Osteocyte (in vitro differentiated cells): ENCODE results near the gene DNAJC30. TPM values are rescaled to one million over a fixed set of nuclear protein-coding genes. Genes with fewer than 3 reads are reported as not detected.
"Not testable (repeated sequence)": the region's sequence is repeated elsewhere in the genome, so short reads cannot be mapped to it uniquely, and the experiment has no call there.

Source experiments
- DNase-seq: peaks from one replicate; pipeline ENCODE4 v3.0.0; 2021; ENCODE audit warnings: mixed read lengths; ENCODE audit not compliant: unreplicated experiment; ENCODE audit errors: extremely low spot score
- H3K27ac Mint-ChIP-seq: one replicate; pipeline ENCODE4 v1.8.0; 2021; ENCODE audit warnings: mild to moderate bottlenecking, mixed read lengths; ENCODE audit not compliant: unreplicated experiment
- H3K27me3 Mint-ChIP-seq: one replicate; pipeline ENCODE4 v1.8.0; 2021; ENCODE audit warnings: mixed read lengths; ENCODE audit not compliant: unreplicated experiment
- H3K36me3 Mint-ChIP-seq: one replicate; pipeline ENCODE4 v1.8.0; 2021; ENCODE audit warnings: mixed read lengths; ENCODE audit not compliant: unreplicated experiment
- H3K4me1 Mint-ChIP-seq: one replicate; pipeline ENCODE4 v1.8.0; 2021; ENCODE audit warnings: mixed read lengths; ENCODE audit not compliant: unreplicated experiment
- H3K4me3 Mint-ChIP-seq: one replicate; pipeline ENCODE4 v1.8.0; 2021; ENCODE audit warnings: mild to moderate bottlenecking, moderate library complexity, mixed read lengths; ENCODE audit not compliant: unreplicated experiment
- H3K9me3 Mint-ChIP-seq: one replicate; pipeline ENCODE4 v1.8.0; 2021; ENCODE audit warnings: mixed read lengths; ENCODE audit not compliant: unreplicated experiment
- total RNA-seq: library from RNA; stranded (reverse); gene quantifications from 2 replicates; pipeline ENCODE4 v1.2.1, GENCODE V29; 2021
- TF ChIP-seq, protein P1 (sequence below): fragments of 200-600 bp; sonication (generic); IDR thresholded peaks from 2 replicates; pipeline ENCODE4 v1.5.0; 2021; ENCODE audit warnings: antibody characterized with exemption, mild to moderate bottlenecking, moderate library complexity

The DNAJC30 gene
- total RNA-seq, 1 donor from 2014 or later = 14.5 TPM

DNA sequence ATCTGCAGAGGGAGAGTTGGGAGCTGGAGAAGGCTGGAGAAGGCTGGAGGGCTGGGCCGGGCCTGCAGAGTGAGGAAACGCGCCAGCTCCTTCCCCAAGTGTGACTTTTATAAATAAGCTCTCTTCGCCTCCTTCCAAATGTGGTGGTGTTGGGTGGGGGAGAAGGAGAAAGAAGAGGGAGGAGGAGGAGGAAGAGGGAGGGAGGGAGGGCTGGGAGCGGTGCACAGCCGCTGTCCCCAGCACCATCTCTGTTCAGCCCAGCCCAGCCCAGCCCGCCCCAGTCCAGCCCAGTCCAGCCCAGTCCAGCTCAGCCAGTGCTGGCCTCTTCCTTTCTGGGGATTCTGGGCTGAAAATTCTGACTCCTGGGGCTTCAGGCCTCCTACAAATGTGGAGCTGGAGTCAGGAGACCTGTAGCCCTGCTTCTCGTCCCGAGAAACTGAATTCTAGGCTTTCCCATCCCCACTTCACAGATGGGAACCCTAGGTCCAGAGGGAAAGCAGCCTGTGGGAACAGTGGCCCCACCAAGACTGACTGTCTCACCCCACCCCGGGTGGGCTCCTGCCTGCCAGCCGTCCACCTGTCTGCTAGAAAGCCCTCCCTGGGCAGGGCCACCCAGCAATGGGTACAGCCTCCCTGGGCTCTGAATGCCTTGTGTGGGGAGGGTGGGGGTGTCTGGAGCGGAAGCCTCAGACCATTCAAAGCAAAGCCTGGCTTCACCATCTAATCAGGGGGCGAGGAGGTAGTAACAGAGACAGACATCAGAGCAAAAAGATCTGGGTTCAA, 34.0 kb upstream of the DNAJC30 start:
- peak overlapping the region; percentile 84 for H3K27ac Mint-ChIP-seq
- H3K4me3 Mint-ChIP-seq = peak overlapping the region; percentile 81
- TF ChIP-seq, protein P1, sequence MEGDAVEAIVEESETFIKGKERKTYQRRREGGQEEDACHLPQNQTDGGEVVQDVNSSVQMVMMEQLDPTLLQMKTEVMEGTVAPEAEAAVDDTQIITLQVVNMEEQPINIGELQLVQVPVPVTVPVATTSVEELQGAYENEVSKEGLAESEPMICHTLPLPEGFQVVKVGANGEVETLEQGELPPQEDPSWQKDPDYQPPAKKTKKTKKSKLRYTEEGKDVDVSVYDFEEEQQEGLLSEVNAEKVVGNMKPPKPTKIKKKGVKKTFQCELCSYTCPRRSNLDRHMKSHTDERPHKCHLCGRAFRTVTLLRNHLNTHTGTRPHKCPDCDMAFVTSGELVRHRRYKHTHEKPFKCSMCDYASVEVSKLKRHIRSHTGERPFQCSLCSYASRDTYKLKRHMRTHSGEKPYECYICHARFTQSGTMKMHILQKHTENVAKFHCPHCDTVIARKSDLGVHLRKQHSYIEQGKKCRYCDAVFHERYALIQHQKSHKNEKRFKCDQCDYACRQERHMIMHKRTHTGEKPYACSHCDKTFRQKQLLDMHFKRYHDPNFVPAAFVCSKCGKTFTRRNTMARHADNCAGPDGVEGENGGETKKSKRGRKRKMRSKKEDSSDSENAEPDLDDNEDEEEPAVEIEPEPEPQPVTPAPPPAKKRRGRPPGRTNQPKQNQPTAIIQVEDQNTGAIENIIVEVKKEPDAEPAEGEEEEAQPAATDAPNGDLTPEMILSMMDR = no peak
- no peaks in the 10 kb centered on the region for H3K9me3 Mint-ChIP-seq
- peaks cover 58% of the 10 kb centered on the region for H3K4me1 Mint-ChIP-seq
- peaks cover 7% of the 10 kb centered on the region for H3K36me3 Mint-ChIP-seq
- DNase-seq = no peak
- H3K27me3 Mint-ChIP-seq = no peaks in the 10 kb centered on the region

DNA sequence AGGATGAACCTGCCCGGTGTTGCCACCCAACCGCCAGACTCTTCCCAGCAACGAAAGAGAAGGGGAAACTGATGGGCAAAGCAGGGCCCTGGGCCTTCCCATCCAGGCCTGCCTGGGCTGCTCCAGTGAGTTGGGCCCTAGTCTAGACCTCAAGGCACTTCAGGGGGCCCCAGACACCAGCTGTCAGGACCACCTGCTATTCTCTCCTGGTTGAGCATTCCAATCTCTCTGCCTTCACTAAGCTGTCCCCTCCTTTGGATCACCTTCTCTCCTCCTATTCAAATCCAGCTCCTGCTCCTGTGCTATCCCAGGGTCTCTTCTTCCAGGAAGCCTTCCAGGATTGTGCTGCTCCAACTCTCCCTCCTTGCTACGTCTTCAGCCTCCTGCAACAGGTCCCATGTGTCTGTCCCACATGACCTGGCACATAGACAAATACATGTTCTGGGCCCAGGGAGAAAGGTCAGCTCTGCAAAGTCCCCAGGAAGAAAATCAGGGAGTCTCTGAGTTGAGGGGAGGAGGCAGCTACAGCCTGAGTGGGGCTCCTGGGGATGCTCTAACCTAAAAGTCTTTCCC, 33.2 kb upstream of the DNAJC30 start:
- DNase-seq = no peak
- TF ChIP-seq, protein P1 = no peak
- Mint-ChIP-seq H3K27ac (peak overlapping the region; percentile 80), H3K36me3 (peaks cover 9% of the 10 kb centered on the region), H3K4me1 (peaks cover 59% of the 10 kb centered on the region), H3K4me3 (no peak overlapping the region), H3K27me3 (no peaks in the 10 kb centered on the region), H3K9me3 (no peaks in the 10 kb centered on the region)

DNA sequence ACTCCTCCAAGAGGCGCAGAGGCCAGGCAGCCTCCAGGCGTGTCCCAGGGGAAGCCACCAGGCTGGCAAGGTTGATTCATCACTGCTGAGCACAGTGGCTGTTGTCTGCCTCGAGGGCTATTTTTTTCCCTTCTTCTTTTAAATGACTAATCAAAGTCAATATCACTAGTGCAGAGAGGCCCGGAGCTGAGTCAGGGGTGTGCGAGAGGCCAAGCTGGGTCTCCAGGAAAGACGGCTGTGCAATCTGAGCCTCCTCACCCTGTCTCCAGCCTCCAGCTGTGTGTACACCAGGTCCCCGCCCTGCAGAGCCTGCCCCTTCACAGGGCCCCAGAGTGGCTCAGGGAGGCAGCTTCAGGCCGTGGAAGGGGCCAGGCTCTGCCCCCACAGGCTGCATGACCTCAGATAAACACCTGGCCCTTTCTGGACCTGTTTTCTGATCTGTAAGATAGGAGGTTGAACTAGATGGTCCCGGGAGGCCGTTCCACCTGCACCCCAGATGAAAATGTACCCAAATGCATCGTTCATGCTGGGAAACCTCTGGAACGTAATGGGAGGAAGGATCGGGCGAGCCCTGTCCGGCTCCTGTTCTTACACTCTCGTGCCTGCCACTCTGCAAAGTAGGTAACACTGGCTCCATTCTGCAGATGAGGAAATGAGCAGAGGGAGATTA, 32.5 kb upstream of the DNAJC30 start:
- DNase-seq = peak; percentile 92
- Mint-ChIP-seq H3K4me1 (peaks cover 53% of the 10 kb centered on the region), H3K27me3 (no peaks in the 10 kb centered on the region), H3K27ac (peak overlapping the region; percentile 80), H3K9me3 (no peaks in the 10 kb centered on the region), H3K36me3 (peaks cover 9% of the 10 kb centered on the region), H3K4me3 (peak overlapping the region; percentile 40)
- TF ChIP-seq, protein P1 = no peak

DNA sequence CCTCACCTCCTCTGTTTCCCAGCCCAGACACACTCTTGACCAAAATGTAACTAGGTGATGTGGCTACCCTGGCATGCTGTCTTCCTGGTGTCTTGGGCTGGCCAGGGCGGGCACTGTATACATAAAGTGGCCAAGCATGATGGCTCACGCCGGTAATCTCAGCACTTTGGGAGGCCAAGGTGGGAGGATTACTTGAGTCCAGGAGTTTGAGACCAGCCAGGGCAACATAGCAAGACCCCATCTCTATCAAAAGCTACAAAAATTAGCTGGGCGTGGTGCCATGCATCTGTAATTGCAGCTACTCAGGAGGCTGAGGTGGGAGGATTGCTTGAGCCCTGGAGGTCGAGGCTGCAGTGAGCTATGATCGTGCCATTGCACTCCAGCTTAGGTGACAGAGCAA, 30.1 kb upstream of the DNAJC30 start:
- not testable (repeated sequence) for H3K9me3 Mint-ChIP-seq, H3K4me3 Mint-ChIP-seq, H3K27me3 Mint-ChIP-seq, H3K27ac Mint-ChIP-seq, DNase-seq
- peaks cover 48% of the 10 kb centered on the region for H3K4me1 Mint-ChIP-seq
- H3K36me3 Mint-ChIP-seq = peaks cover 11% of the 10 kb centered on the region

DNA sequence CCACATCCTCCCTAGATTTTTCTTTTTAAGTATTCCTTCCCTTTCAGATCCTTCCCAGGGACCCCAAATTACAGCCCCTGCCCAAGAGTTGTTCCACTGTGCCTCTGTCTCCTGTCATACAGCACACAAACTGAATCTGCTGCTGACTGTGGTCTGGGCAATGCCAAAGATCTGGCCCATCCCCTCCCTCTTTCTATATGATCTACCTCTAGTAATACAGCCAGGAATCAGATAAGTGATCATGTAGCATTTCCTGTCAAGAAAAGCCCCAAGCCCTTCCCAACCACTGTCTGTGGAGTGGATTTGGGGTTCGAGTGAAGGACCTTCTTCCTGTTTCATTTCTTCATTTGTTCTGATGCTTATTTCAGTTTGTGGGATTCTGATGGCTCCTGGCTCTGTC, 29.5 kb upstream of the DNAJC30 start:
- H3K36me3 Mint-ChIP-seq = peaks cover 11% of the 10 kb centered on the region
- H3K4me3 Mint-ChIP-seq = no peak overlapping the region
- no peaks in the 10 kb centered on the region for H3K27me3 Mint-ChIP-seq
- DNase-seq = no peak
- TF ChIP-seq, protein P1 = no peak
- no peaks in the 10 kb centered on the region for H3K9me3 Mint-ChIP-seq
- no peak overlapping the region for H3K27ac Mint-ChIP-seq
- peaks cover 42% of the 10 kb centered on the region for H3K4me1 Mint-ChIP-seq
